ENCODE data around the gene PLAGL1.

DNA sequence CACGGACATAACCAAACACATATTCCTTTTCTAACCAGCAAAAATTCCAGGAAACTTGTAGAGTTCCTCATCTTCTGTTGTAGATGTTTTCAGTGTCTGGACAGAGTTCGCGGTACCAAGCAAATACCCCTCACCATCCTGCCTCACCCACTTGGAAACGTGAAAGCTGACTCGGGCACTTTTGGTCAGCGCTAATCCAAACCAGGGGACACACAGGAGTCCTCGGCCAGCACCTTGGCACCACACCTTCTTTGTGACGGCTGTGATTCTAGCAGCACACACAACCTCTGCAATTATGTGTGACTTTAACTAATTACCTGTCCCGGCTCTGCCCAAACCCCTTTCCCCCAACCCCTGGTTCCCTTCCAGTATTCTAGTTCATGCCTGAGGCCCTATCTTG is 58.1 kb downstream of the PLAGL1 start:
- TF ChIP-seq GATA3 (IDR thresholded peaks at IDR 0.05; ENCODE audit: low read depth, low read length) (no peak), GATA2 (IDR thresholded peaks at IDR 0.05; ENCODE audit: low read depth, low read length) (no peak)
